ENCODE data around the gene RSPH3.
"Not testable (repeated sequence)": the region's sequence is repeated elsewhere in the genome, so short reads cannot be mapped to it uniquely, and the experiment has no call there.

The RSPH3 gene

DNA sequence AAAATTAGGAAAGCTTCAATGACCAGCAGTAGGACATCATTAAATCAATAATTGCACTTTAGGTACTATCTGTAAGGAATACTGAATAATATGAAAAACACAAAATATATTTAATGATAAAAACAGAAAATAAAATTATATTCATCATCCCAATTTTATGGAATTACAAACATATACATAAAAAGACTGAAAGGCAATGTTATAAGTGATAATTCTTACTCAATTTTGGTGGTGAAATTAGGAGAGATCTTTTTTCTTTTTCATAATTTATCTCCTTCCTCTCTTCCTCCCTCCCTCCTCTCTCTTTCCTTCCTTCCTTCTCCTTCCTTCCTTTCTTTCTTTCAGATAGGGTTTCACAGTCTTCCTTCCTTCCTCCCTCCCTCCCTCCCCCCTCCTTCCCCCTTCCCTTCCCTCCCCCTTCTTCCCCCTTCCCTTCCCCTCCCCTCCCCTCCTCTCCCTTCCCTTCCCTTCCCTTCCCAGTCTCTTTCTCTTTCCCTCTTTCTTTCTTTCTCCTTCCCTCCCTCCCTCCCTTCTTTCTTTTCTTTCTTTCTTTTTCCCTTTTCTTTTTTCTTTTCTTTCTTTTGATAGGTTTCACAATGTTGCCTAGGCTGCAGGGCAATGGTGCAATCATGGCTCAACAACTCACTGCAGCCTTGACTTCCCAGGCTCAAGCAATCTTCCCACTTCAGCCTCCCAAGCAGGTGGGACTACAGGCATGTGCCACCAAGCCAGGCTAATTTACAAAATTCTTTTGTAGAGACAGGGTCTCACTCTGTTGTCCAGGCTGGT lies 36.8 kb downstream of the RSPH3 start:
- H3K27ac ChIP-seq = no peak overlapping the region
- TF ChIP-seq, protein P1, sequence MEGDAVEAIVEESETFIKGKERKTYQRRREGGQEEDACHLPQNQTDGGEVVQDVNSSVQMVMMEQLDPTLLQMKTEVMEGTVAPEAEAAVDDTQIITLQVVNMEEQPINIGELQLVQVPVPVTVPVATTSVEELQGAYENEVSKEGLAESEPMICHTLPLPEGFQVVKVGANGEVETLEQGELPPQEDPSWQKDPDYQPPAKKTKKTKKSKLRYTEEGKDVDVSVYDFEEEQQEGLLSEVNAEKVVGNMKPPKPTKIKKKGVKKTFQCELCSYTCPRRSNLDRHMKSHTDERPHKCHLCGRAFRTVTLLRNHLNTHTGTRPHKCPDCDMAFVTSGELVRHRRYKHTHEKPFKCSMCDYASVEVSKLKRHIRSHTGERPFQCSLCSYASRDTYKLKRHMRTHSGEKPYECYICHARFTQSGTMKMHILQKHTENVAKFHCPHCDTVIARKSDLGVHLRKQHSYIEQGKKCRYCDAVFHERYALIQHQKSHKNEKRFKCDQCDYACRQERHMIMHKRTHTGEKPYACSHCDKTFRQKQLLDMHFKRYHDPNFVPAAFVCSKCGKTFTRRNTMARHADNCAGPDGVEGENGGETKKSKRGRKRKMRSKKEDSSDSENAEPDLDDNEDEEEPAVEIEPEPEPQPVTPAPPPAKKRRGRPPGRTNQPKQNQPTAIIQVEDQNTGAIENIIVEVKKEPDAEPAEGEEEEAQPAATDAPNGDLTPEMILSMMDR (conservative IDR thresholded peaks at IDR 0.05) = no peak
- no peak for TF ChIP-seq ZFX (IDR thresholded peaks at IDR 0.05)

DNA sequence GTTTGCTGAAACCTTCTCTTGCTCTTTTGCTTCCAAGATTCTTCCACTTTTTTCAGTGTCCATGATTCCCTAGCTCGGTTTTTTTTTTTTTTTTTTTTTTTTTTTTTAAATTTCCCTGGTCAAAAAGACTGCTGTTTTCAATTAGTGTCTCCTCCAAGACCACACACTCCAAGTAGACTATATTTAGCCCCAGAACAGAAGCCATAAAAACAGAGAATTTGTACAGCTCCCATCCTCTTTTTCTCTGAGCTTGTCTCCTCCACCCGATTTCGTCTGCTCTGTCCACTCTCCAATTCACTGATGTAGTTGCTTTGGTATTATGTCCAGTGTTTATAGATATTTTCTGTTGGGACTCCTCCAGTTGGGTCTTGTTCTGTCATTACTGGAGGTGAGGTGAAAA lies 37.6 kb downstream of the RSPH3 start:
- no peak for TF ChIP-seq ZFX (IDR thresholded peaks at IDR 0.05)
- TF ChIP-seq, protein P1 (conservative IDR thresholded peaks at IDR 0.05) = no peak
- H3K27ac ChIP-seq = no peak overlapping the region

DNA sequence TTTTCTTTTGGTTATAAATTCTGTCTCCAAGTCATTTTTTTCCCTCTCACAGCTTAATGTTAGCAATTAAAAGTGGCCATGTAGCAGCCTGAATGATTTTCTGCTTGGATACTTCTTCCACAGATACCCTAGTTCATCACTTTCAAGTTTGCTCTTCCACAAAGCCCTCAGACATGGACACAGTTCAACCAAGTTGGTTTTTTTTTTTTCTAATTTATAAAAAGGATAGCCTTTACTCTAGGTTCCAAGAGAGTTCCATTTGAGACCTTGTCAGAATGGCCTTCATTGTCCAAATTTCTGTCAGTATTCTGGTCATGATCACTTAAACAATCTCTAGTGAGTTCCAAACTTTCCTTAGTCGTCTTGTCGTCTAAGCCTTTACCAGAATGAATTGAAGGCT lies 40.0 kb downstream of the RSPH3 start:
- TF ChIP-seq ZFX (IDR thresholded peaks at IDR 0.05) = no peak
- TF ChIP-seq, protein P1 (conservative IDR thresholded peaks at IDR 0.05) = no peak
- no peak overlapping the region for H3K27ac ChIP-seq

DNA sequence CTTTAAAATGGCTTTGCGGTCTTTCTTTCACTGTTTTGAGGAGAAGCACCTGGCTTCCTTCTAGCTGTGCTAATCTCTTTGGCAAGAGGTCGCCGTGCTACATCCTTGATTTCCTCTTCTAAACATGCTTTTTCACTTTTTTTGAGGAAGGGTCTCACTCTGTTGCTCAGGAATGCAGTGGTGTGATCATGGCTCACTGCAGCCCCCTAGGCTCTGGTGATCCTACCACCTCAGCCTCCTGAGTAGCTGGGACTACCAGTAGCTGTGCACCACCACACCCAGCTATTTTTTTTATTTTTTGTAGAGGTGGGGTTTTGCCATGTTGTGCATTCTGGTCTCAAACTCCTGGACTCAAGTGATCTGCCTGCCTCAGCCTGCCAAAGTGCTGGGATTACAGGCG lies 40.5 kb downstream of the RSPH3 start:
- TF ChIP-seq, protein P1 (conservative IDR thresholded peaks at IDR 0.05) = no peak
- no peak for TF ChIP-seq ZFX (IDR thresholded peaks at IDR 0.05)
- H3K27ac ChIP-seq = no peak overlapping the region

DNA sequence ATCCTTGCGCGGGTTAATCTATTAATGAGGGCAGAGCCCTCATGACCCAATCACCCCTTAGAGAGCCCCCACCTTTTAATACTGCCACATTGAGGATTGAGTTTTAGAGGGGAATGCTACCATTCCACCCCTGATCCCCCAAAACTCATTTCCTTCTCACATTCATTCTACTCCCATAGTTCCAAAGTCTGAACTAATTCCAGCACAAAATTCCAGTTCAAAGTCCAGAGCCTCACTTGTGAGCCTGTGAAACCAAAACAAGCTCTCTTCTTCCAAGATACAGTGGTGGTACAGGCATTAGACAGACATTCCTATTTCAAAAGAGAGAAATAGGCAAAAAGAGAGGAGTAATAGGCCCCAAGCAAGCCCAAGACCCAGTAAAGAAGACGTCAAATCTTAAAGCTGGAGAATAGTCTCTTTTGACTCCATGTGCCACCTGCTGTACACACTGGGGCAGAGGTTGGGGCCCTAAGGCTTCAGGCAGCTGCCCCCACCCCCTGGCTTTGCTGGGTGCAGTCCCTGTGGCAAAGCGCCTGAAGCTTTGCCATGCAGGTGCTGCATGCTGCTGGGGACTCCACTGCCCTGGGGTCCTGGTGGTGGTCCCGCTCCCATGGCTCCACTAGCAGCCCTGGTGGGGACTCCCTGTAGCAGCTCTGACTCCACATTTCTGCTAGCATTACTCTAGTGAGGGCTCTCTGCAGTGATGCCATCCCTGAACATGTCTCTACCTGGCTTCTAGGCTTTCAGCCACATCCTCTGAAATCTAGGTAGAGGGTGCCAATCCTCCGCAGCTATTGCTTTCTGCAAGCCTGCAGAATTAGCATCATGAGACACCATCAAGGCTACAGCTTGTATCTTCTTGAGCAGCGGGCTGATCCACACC lies 41.3 kb downstream of the RSPH3 start:
- H3K27ac ChIP-seq = no peak overlapping the region

DNA sequence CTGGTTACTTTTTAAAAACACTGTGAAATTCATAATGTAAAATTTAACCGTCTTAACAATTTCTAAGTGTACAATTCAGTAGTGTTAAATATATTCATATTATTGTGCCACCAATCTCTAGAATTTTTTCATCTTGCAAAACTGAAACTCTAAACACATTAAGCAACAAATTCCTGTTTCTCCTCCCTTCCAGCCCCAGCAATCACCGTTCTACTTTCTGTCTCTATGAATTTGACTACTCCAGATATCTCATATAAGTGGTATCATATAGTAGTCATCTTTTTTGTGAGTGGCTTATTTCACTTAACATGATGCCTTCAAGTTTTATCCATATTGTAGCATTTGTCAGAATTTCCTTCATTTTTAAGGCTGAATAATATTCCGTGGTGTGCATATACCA lies 44.7 kb downstream of the RSPH3 start:
- no peak overlapping the region for H3K27ac ChIP-seq
- TF ChIP-seq, protein P1 (conservative IDR thresholded peaks at IDR 0.05) = no peak
- no peak for TF ChIP-seq ZFX (IDR thresholded peaks at IDR 0.05)

More for the DNA sequence above, 41.3 kb downstream of the RSPH3 start:
- TF ChIP-seq ZFX (IDR thresholded peaks at IDR 0.05) = no peak
- TF ChIP-seq, protein P1 (conservative IDR thresholded peaks at IDR 0.05) = no peak

DNA sequence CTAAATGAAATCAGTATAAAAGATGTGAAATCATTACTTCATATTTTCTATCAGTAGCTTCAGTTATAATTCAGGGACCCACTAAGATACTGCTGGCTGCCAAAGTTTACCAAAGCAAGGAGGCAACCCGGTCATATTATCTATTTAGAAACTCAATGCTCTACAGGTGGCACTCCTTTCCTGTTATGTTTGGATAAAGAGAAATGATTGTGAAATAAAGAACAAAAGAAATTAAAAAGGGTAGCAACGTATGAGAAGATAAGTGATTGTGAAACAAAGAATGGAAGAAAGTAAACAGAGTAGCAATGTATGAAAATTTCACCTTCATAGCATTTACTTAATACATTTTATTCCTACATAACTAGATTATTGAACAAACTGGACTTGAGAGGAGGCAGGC lies 45.2 kb downstream of the RSPH3 start:
- TF ChIP-seq, protein P1 (conservative IDR thresholded peaks at IDR 0.05) = no peak
- TF ChIP-seq ZFX (IDR thresholded peaks at IDR 0.05) = no peak
- H3K27ac ChIP-seq = no peak overlapping the region

DNA sequence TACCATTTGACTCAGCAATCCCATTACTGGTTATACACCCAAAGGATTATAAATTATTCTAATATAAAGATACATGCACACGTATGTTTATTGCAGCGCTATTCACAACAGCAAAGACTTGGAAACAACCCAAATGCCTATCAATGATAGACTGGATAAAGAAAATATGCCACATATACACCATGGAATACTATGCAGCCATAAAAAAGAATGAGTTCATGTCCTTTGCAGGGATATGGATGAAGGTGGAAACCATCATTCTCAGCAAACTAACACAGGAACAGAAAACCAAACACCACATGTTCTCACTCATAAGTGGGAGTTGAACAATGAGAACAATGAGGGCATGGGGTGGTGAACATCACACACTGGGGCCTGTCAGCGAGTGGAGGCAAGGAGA lies 48.0 kb downstream of the RSPH3 start:
- H3K27ac ChIP-seq = not testable (repeated sequence)

DNA sequence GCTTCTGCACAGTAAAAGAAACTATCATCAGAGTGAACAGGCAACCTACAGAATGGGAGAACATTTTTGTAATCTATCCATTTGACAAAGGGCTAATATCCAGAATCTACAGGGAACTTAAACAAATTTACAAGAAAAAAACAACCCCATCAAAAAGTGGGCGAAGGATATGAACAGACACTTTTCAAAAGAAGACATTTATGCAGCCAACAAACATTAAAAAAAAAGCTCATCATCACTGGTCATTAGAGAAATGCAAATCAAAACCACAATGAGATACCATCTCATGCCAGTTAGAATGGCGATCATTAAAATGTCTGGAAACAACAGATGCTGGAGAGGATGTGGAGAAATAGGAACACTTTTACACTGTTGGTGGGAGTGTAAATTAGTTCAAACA lies 48.4 kb downstream of the RSPH3 start:
- H3K27ac ChIP-seq = not testable (repeated sequence)

Data from C4-2B (cell line).